ENCODE results near the gene SLC25A17.

The SLC25A17 gene

GRCh38 chr22:40758390-40758789 is 60.8 kb downstream of the SLC25A17 start:
- no peak for DNase-seq (ENCODE audit: low read depth in 2 of 2)

DNA sequence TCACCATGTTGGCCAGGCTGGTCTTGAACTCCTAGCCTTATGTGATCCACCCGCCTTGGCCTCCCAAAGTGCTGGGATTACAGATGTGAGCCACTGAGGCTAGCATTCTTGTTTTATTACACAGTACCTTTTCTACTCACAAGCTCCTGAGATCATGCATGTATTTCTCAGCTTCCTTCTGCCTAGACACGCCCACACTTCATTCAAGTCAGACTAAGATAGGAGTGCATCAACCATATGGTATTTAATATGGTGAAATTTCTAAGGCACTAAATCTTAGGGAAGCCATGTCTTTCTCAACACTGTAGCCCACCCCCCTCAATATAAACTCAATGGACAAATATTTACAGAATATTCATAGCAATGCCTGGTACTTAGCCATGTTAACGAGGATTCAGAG is 62.1 kb downstream of the SLC25A17 start:
- peak; percentile 7 to 16 for DNase-seq (ENCODE audit: low read depth in 2 of 2)

GRCh38 chr22:40753114-40753513 is 66.0 kb downstream of the SLC25A17 start:
- DNase-seq (ENCODE audit: low read depth in 2 of 2), result no peak

DNA sequence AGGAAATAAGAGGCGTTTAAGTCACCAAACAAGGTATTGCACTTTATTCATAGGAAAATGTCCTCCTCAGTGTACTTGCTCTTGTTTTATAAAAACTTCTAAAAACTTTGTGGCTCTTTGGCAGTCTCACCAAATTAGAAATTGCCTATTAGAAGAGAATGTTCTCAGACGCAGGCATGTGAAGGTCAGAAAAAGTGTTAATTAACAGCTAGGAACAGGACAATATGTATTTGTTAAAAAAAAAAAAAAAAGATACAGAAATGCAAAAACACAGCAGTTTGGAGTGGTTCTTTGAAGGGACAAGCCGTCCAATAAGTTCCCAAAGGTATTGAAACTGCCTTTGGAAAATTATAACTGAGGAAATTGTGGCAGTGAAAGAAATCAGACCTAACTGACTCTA is 67.9 kb downstream of the SLC25A17 start:
- no peak for DNase-seq (ENCODE audit: low read depth in 2 of 2)

GRCh38 chr22:40749829-40750228 is 69.3 kb downstream of the SLC25A17 start:
- no peak for DNase-seq (ENCODE audit: low read depth in 2 of 2)

DNA sequence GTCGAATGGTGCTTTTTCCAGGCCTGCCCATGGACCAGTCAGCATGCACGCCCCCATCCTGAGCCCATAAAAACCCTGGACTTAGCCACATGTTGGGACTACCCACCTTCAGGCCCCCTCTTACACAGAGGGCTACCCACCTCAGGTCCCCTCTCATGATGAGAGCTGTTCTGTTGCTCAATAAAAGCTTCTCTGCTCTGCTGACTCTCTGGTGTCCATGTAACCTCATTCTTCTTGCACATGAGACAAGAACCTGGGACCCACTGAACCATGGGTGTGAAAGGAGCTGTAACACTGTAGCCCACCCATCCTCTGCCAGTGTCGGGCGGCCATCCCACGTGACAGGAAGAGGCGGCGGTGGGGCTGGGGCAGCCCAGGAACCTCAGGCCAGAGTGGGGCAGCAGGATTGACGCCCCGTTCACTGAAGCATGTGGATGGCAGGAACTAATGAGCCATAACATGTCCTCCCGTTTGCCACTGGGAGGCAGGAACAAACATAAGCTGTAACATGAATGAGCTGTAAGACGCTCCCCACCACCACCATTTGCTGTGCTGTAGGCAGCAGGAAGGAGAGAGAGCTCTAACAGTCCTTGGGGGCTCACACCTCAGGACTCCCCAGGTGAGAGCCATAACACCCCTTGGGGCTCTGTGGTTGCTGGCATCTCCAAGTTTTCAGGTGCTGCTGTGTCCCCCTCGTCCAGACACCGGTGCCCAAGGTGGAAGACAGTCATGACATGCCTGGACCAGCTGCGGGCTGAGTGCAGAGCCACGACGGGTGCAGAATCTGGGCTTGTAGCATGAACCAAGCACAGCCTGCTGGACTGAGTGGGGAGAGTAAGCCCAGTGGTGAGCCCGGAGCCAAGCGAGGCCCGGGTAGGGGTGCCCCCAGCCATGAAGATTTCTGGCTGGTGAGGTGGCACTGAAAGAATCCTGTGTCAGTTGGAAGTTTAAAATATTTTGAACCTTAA is 70.5 kb downstream of the SLC25A17 start:
- DNase-seq (ENCODE audit: low read depth in 2 of 2), result no peak

DNA sequence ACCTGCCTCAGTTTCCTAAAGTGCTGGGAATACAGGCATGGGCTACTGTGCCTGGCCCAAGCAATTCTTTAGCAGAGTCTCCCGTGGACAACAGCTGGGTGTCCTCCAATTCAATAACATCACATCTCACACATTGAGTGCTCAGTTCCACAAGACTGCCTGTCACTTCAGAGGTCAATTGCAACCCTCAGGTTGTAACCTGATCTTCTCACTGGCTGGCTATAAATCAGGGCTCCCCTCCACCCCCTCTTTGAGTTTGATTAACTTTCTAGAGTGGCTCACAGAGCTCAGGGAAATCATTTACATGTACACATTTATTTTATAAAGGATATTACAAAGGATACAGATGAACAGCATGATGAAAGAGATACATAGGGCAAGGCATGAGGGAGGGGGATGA is 71.8 kb downstream of the SLC25A17 start:
- DNase-seq (ENCODE audit: low read depth in 2 of 2), result no peak

DNA sequence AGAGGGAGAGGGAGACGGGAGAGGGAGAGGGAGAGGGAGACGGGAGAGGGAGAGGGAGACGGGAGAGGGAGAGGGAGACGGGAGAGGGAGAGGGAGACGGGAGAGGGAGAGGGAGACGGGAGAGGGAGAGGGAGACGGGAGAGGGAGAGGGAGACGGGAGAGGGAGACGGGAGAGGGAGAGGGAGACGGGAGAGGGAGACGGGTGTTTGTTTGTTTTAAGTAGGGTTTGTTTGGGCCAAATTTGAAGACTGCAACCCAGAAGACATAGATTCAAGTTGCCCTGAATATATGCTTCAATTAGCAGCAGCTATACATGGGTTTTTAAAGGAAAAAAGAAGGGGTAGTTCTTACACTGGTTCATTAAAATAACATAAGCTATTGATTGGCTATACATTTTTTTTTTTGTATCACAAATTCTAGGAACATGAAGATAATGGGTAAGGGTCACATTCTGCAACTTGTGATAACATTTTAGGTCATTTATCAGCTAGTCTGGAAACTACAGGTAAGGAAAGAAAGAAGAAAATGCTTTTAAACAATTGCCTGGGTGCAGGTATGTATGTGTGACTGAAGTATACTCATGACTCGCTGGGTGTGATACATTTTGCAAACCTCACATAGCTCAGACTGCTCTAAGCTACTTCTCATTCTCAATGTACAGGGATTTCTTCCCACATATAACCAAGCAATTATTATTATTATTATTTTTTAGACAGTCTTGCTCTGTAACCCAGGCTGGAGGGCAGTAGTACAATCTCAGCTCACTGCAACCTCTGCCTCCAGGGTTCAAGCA is 72.5 kb downstream of the SLC25A17 start:
- no peak for DNase-seq (ENCODE audit: low read depth in 2 of 2)

GRCh38 chr22:40743768-40744167 is 75.4 kb downstream of the SLC25A17 start:
- no peak for DNase-seq (ENCODE audit: low read depth in 2 of 2)

DNA sequence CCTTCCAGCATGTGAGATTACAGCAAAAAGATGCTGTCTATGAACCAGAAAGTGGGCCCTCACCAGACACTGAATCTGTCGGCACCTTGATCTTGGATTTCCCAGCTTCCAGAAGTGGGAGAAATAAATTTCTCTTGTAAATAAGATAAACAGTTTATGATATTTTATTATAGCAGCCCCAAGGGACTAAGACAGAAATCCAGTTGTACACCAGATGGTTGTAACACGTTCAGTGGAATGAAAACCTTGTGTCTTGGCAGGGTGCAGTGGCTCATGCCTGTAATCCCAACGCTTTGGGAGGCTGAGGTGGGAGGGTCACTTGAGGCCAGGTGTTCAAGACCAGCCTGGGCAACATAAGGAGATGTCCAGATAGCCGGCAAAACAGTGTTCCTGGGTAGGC is 78.0 kb downstream of the SLC25A17 start:
- DNase-seq (ENCODE audit: low read depth in 2 of 2), result no peak

- DNase-seq (ENCODE audit: low read depth in 2 of 2), result no peak
Observed at GRCh38 chr22:40739721-40740120, 79.4 kb downstream of the SLC25A17 start.

DNA sequence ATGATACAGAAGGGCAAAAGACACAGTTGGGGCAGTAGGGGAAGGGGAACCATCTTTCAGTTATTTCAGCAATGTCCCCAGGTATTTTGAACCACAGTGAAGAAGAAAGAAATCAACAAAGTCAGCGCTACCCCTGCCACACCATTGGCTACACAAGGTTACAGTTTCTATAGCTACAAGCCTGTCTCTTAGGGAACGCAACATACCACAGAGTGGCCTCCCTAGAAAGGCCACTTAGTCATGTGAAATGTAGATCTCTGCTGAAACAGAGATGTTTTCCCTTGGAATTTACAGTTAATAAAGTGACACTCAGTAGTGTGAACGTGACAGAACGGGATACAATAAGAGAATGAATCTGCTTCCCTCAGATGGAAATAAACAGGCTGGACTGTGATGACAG is 85.2 kb downstream of the SLC25A17 start:
- DNase-seq (ENCODE audit: low read depth in 2 of 2), result no peak

DNA sequence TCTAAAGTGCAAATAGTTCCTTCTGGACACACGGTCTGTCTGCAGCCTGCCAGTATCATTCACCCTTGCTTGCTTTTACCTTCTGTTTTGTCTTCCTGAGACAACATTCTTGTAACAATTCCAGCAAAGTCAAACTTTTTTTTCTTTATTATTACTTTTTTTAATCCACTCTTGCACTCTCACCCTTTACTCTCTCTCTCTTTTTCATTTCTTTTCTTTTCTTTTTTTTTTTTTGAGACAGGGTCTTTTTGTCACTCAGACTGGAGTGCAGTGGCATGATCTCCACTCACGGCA is 86.2 kb downstream of the SLC25A17 start:
- no peak for DNase-seq (ENCODE audit: low read depth in 2 of 2)

- no peak for DNase-seq (ENCODE audit: low read depth in 2 of 2)
Observed at GRCh38 chr22:40729284-40729683, 89.9 kb downstream of the SLC25A17 start.

DNA sequence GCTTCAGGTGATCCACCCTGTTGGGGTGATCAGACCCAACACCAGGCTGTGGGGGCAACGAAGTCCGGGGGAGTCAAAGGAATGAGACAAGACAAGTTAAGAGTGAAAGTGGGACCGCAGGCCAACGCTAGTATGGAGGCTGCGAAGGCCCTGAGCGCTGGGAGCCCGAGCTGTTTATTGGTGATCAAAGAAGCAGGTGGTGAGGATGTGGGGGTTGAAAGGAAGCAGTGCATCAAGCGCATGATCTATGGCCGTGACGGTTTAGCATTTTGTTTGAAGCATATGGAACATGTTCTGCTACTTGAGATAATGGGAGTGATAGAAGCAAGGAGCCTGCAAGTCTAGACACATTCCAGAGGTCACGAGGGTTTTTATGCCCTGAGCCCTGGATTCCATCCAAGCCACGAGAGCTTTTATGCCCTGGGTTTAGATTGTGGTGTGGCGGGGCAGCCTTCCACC is 90.4 kb downstream of the SLC25A17 start:
- no peak for DNase-seq (ENCODE audit: low read depth in 2 of 2)

GRCh38 chr22:40727964-40728615 is 91.1 kb downstream of the SLC25A17 start:
- no peak for DNase-seq (ENCODE audit: low read depth in 2 of 2)

DNA sequence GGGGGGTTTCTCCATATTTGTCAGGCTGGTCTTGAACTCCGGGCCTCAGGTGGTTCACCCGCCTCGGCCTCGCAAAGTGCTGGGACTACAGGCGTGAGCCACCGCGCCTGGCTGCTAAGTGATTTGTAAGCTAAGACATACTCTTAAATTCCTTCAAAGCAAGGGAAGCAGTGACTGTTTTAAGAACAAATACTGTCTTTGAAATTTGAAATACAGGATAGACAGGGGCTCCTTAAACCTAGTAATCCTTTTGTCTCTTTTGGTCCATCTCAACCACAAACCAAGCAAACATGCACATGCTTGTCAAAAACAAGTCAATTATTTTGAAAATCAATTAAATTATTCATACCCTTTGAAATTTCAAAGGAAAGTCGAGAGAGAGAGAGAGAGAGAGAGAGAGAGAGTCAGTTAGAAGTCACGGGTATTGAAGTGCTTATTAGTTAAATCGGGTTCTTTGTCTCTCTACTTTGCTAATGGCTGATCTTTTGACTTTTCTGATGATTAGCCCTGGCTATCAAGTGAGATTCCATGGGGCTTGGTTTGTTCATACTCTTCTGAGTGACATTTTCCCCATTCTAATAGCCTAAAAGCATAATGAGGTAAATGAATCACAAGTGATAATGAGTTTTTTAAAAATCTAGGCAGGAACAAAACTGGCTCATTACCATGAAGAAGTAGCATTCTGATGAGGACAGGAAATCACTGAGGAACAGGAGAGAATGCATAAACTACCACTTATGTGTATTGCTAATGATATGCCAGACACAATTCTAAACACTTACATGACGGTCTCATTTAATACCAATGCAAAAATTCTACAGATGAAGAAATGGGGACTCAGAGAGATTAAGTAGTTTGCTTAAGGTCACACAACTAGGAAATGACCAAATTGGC is 91.8 kb downstream of the SLC25A17 start:
- no peak for DNase-seq (ENCODE audit: low read depth in 2 of 2)

DNA sequence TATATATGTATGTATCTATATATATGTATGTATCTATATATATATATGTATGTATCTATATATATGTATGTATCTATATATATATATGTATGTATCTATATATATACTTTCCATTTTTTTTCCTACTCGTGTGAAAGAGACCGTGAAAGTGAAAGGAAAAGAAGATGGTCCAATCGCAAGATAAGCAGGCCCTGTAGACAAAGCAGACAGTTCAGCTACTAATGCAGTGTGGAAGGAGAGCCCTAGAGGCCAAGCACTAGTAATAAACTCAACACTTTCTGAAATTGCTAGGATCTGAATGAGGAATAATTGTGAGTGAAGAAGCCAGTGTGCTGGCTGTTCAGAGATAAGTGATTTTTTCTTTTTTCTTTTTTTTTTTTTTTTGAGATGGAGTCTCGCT is 92.6 kb downstream of the SLC25A17 start:
- DNase-seq (ENCODE audit: low read depth in 2 of 2), result no peak

DNA sequence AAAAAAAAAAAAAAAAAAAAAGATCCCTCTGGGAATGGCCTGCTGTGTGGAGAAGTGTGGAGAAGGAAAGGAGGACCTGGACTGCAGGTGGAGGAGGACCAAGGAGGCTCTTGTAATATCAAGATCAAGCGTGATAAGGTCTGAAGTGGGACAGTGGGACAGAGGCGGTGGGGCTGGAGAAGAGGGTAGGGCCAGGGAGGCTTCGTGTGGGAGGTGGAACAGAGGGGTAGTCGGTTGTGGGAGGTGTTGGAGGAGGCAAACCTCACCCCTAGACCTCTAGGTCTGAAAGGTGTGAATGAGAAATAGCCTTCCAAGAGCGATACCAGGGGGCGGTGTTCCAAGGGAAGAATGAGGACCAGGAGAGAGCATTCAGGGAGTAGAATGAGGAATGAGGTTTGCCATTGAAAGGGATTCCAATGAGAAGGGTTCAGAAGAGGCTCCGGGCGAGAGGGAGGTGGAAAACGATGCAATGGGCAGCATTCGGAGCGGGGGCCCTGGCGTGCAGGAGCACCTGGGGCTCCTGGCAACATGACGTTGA is 95.7 kb downstream of the SLC25A17 start:
- DNase-seq (ENCODE audit: low read depth in 2 of 2), result no peak

DNA sequence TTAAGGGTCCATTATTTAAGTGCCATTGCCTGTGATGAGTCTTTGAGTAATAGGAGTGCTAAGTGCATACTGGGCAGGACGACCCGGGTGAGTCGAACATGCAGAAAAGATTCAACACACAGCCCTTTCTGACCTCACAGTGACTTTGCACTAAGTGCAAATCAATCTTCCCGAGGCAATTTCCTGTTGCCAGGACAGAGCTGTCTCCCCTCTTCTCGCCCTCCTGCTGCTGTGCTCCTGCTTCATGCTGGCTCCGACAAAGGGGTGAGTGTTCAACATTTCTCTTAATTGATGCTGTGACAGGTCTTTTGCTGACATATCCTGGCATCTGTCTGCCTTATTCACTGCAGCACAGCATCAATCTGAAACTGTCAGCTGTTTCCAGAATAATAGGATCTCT is 97.9 kb downstream of the SLC25A17 start:
- DNase-seq (ENCODE audit: low read depth in 2 of 2), result no peak

Data from fibroblast of skin of left quadriceps (primary cell).